Glutamatergic neuron (in vitro differentiated cells): Measurements from ENCODE around the gene TRAF3IP3. TPM values are rescaled to one million over a fixed set of nuclear protein-coding genes. Genes with fewer than 3 reads are reported as not detected.

Experiments used
- DNase-seq: peaks from one replicate; pipeline ENCODE4 v3.0.0; 2022
- H3K27ac Mint-ChIP-seq: one replicate; pipeline ENCODE4 v1.8.0; 2020; ENCODE audit warnings: mild to moderate bottlenecking, mixed read lengths, inconsistent platforms; ENCODE audit not compliant: unreplicated experiment
- H3K27me3 Mint-ChIP-seq: one replicate; pipeline ENCODE4 v1.8.0; 2020; ENCODE audit warnings: mild to moderate bottlenecking, moderate library complexity, mixed read lengths, inconsistent platforms; ENCODE audit not compliant: unreplicated experiment
- H3K36me3 Mint-ChIP-seq: one replicate; pipeline ENCODE4 v1.8.0; 2020; ENCODE audit warnings: mild to moderate bottlenecking, mixed read lengths, inconsistent platforms; ENCODE audit not compliant: unreplicated experiment
- H3K4me1 Mint-ChIP-seq: one replicate; pipeline ENCODE4 v1.8.0; 2020; ENCODE audit warnings: mild to moderate bottlenecking, low read depth, mixed read lengths, inconsistent platforms; ENCODE audit not compliant: unreplicated experiment
- H3K4me3 Mint-ChIP-seq: one replicate; pipeline ENCODE4 v1.8.0; 2020; ENCODE audit warnings: mild to moderate bottlenecking, mixed read lengths, inconsistent platforms; ENCODE audit not compliant: unreplicated experiment
- H3K9me3 Mint-ChIP-seq: one replicate; pipeline ENCODE4 v1.8.0; 2020; ENCODE audit warnings: mild to moderate bottlenecking, moderate library complexity, mixed read lengths, inconsistent platforms; ENCODE audit not compliant: unreplicated experiment
- total RNA-seq: library from RNA; stranded (reverse); fragmentation: NEBNext Ultra II Directional; extraction: Animal tissue kit (Norgen Biotek cat#: 25700); gene quantifications from one replicate; pipeline ENCODE4 v1.2.1, GENCODE V29; 2021; ENCODE audit not compliant: unreplicated experiment
- TF ChIP-seq, protein P1 (sequence below): fragments of 200-600 bp; sonication (generic); IDR thresholded peaks from one replicate; pipeline ENCODE4 v1.5.0; 2021; ENCODE audit not compliant: partially characterized antibody, unreplicated experiment

TRAF3IP3 gene
- total RNA-seq, 1 donor from 2014 or later = not detected

DNA sequence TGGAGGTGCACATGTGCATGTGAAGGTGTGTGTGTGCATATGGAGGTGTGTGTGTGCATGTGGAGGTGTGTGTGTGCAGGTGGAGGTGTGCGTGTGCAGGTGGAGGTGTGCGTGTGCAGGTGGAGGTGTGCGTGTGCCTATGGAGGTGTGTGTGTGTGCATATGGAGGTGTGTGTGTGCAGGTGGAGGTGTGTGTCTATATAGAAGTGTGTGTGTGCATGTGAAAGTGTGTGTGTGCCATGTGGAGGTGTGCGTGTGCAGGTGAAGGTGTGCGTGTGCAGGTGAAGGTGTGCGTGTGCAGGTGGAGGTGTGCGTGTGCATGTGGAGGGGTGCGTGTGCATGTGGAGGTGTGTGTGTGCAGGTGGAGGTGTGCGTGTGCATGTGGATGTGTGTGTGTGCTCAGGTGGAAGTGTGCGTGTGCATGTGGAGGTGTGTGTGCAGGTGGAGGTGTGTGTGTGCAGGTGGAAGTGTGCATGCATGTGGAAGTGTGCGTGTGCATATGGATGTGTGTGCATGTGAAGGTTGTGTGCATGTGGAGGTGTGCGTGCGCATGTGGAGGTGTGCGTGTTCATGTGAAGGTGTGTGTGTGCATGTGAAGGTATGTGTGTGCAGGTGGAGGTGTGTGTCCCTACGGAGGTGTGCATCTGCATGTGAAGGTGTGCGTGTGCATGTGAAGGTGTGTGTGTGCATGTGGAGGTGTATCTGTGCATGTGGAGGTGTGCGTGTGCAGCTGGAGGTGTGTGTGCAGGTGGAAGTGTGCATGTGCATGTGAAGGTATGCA, 15.0 kb downstream of the TRAF3IP3 start:
- H3K4me3 Mint-ChIP-seq = no peak overlapping the region
- H3K36me3 Mint-ChIP-seq = no peaks in the 10 kb centered on the region
- no peaks in the 10 kb centered on the region for H3K9me3 Mint-ChIP-seq
- no peak for DNase-seq
- H3K27me3 Mint-ChIP-seq = peaks cover 4% of the 10 kb centered on the region
- TF ChIP-seq, protein P1, sequence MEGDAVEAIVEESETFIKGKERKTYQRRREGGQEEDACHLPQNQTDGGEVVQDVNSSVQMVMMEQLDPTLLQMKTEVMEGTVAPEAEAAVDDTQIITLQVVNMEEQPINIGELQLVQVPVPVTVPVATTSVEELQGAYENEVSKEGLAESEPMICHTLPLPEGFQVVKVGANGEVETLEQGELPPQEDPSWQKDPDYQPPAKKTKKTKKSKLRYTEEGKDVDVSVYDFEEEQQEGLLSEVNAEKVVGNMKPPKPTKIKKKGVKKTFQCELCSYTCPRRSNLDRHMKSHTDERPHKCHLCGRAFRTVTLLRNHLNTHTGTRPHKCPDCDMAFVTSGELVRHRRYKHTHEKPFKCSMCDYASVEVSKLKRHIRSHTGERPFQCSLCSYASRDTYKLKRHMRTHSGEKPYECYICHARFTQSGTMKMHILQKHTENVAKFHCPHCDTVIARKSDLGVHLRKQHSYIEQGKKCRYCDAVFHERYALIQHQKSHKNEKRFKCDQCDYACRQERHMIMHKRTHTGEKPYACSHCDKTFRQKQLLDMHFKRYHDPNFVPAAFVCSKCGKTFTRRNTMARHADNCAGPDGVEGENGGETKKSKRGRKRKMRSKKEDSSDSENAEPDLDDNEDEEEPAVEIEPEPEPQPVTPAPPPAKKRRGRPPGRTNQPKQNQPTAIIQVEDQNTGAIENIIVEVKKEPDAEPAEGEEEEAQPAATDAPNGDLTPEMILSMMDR = no peak
- H3K27ac Mint-ChIP-seq = no peak overlapping the region
- H3K4me1 Mint-ChIP-seq = peaks cover 3% of the 10 kb centered on the region

DNA sequence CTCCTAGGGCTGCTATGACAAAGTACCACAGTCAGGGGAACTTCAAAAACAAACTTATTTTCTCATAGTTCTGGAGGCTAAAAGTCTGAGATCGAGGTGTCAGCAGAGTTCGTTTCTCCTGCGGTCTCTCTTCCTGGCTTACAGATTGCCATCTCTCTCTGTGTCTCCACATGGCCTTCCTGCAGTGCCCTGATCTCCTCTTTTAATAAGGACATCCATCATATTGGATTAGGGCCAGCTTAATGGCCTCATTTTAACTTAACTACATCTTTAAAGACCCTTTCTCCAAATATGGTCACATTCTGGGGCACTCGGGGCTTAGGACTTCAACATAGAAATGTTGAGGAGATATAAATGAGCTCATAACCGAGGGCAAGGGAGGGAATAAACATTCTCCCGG, 16.3 kb downstream of the TRAF3IP3 start:
- TF ChIP-seq, protein P1 = no peak
- Mint-ChIP-seq H3K4me3 (no peak overlapping the region), H3K36me3 (no peaks in the 10 kb centered on the region), H3K27me3 (no peaks in the 10 kb centered on the region), H3K27ac (no peak overlapping the region), H3K9me3 (no peaks in the 10 kb centered on the region), H3K4me1 (peaks cover 4% of the 10 kb centered on the region)
- DNase-seq = no peak

DNA sequence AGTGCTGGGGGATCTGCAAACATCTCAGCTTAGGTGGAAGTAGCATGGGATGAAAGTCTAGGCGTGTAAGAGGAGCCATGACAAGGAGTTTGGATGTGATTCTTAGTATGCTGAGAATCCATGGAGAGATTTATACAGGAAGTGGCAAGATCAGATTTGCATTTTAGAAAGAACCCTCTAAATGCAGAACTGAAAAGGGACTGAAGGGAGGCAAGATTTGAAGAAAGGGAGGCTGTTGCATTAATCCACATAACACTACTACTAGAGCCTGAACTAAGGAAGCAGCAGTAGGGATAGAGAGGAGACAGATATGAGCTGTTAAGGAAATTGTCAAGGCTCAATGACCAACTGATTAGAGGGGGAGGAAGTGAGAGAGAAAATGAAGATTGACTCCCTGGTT, 18.7 kb downstream of the TRAF3IP3 start:
- Mint-ChIP-seq H3K4me1 (peaks cover 12% of the 10 kb centered on the region), H3K27ac (no peak overlapping the region), H3K36me3 (no peaks in the 10 kb centered on the region), H3K27me3 (peaks cover 3% of the 10 kb centered on the region), H3K9me3 (peaks cover 5% of the 10 kb centered on the region), H3K4me3 (no peak overlapping the region)
- DNase-seq = no peak
- TF ChIP-seq, protein P1 = no peak

DNA sequence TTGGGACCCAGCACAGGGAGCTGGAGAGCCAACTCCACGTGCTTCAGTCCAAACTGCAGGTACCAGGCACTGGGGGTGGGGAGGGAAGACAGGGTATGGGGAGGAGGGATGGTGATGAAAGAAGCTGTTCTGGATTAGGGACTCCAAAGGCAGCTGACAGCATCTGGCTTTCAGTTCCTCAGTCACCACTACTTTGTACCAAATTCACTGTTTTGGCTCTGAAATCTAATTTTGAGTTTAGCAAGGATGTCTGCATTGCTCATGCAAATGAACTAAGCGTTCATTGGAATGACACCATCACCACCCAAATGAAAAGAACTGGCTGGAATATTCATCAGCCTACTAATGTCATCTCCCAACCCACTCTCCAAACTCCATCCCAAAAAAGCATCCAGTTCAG, 19.8 kb downstream of the TRAF3IP3 start:
- H3K4me1 Mint-ChIP-seq = peaks cover 12% of the 10 kb centered on the region
- H3K27me3 Mint-ChIP-seq = peaks cover 3% of the 10 kb centered on the region
- TF ChIP-seq, protein P1 = no peak
- no peak for DNase-seq
- no peak overlapping the region for H3K4me3 Mint-ChIP-seq
- peaks cover 5% of the 10 kb centered on the region for H3K9me3 Mint-ChIP-seq
- no peaks in the 10 kb centered on the region for H3K36me3 Mint-ChIP-seq
- no peak overlapping the region for H3K27ac Mint-ChIP-seq

DNA sequence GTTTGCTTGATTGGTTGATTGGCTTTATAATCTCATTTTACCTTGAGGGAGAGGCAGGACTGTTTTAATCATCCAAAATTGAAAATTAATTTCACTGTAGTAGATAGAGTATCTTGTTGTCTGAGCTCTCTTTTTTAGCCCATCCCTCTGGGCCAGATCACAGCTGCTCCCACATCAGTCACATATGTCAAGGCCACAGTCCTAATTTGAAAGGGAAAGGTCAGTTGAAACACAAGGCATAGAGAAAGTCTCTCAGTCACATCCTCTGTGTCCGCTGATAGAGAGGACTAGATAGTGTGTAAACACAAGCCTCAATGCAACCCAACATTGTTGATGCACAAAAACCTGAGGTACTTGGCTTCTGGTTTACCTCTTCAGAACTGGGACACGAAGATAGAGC, 21.7 kb downstream of the TRAF3IP3 start:
- no peak for DNase-seq
- Mint-ChIP-seq H3K27me3 (peaks cover 3% of the 10 kb centered on the region), H3K9me3 (peaks cover 5% of the 10 kb centered on the region), H3K4me1 (peaks cover 12% of the 10 kb centered on the region), H3K36me3 (no peaks in the 10 kb centered on the region), H3K4me3 (peak overlapping the region; percentile 31), H3K27ac (peak overlapping the region; percentile 77)
- TF ChIP-seq, protein P1 = no peak
